ENCODE measurements around the gene LEP.
"Not testable (repeated sequence)": the region's sequence is repeated elsewhere in the genome, so short reads cannot be mapped to it uniquely, and the experiment has no call there.

The LEP gene

GRCh38 chr7:128275681-128276080 is 34.6 kb downstream of the LEP start:
- no peak for DNase-seq

GRCh38 chr7:128278366-128278765 is 37.3 kb downstream of the LEP start:
- DNase-seq = no peak

GRCh38 chr7:128279124-128279713 is 38.1 kb downstream of the LEP start:
- no peak for DNase-seq

GRCh38 chr7:128280451-128280850 is 39.4 kb downstream of the LEP start:
- DNase-seq = not testable (repeated sequence)

GRCh38 chr7:128281605-128282380 is 40.7 kb downstream of the LEP start:
- no peak for DNase-seq

- DNase-seq = no peak
These were observed 43.0 kb downstream of the LEP start for GRCh38 chr7:128284102-128284501.

- no peak for DNase-seq
These were observed 46.5 kb downstream of the LEP start for GRCh38 chr7:128287556-128287955.

- not testable (repeated sequence) for DNase-seq
These were observed 56.9 kb downstream of the LEP start for GRCh38 chr7:128298004-128298403.

GRCh38 chr7:128299109-128299607 is 58.1 kb downstream of the LEP start:
- DNase-seq = no peak

GRCh38 chr7:128302139-128302538 is 61.1 kb downstream of the LEP start:
- DNase-seq = no peak

GRCh38 chr7:128303133-128303532 is 62.1 kb downstream of the LEP start:
- no peak for DNase-seq

GRCh38 chr7:128303643-128304042 is 62.6 kb downstream of the LEP start:
- DNase-seq = no peak

GRCh38 chr7:128304212-128304611 is 63.1 kb downstream of the LEP start:
- DNase-seq = no peak

GRCh38 chr7:128307061-128307460 is 66.0 kb downstream of the LEP start:
- DNase-seq = no peak
